ENCODE results near the gene NHSL2. TPM values are rescaled to one million over a fixed set of nuclear protein-coding genes. Genes with fewer than 3 reads are reported as not detected.

The NHSL2 gene
- total RNA-seq, 1 experiment from 2014 or later: 0.58 TPM

GRCh38 chrX:71941776-71942175, 31.1 kb downstream of the NHSL2 start:
- ChIA-PET POLR2A (ENCODE audit: low non-redundant PET) (no interaction called here), CTCF (no interaction called here)
- no peaks in the 10 kb centered on the region for H3K27me3 ChIP-seq (replicated peaks; ENCODE audit: insufficient read depth, low read depth, low read length, poor library complexity)
- H3K9me3 ChIP-seq (ENCODE audit: low read depth, low read length, poor library complexity, severe bottlenecking): no peaks in the 10 kb centered on the region
- H3K4me1 ChIP-seq (ENCODE audit: insufficient read depth, low read length, poor library complexity, severe bottlenecking): no peaks in the 10 kb centered on the region
- intact Hi-C loops (cut with micrococcal nuclease; ENCODE audit: unreplicated experiment): no loop called here
- no peaks in the 10 kb centered on the region for H3K36me3 ChIP-seq (ENCODE audit: insufficient read depth, low read length, poor library complexity, severe bottlenecking)
- BruUV-seq (replicated peaks): no TSS peak
- TF ChIP-seq, protein P1, sequence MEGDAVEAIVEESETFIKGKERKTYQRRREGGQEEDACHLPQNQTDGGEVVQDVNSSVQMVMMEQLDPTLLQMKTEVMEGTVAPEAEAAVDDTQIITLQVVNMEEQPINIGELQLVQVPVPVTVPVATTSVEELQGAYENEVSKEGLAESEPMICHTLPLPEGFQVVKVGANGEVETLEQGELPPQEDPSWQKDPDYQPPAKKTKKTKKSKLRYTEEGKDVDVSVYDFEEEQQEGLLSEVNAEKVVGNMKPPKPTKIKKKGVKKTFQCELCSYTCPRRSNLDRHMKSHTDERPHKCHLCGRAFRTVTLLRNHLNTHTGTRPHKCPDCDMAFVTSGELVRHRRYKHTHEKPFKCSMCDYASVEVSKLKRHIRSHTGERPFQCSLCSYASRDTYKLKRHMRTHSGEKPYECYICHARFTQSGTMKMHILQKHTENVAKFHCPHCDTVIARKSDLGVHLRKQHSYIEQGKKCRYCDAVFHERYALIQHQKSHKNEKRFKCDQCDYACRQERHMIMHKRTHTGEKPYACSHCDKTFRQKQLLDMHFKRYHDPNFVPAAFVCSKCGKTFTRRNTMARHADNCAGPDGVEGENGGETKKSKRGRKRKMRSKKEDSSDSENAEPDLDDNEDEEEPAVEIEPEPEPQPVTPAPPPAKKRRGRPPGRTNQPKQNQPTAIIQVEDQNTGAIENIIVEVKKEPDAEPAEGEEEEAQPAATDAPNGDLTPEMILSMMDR (conservative IDR thresholded peaks at IDR 0.05; ENCODE audit: low read depth, low read length): no peak
- no peak for TF ChIP-seq EZH2 (IDR thresholded peaks at IDR 0.05; ENCODE audit: borderline replicate concordance, low read depth, low read length, poor library complexity, severe bottlenecking)
- H3K27ac ChIP-seq (ENCODE audit: low read depth, low read length, poor library complexity, severe bottlenecking): no peak overlapping the region
- peak; percentile 19 for DNase-seq (ENCODE audit: low spot score)
- H3K4me3 ChIP-seq (ENCODE audit: low read depth, low read length, poor library complexity, severe bottlenecking): no peak overlapping the region

DNA sequence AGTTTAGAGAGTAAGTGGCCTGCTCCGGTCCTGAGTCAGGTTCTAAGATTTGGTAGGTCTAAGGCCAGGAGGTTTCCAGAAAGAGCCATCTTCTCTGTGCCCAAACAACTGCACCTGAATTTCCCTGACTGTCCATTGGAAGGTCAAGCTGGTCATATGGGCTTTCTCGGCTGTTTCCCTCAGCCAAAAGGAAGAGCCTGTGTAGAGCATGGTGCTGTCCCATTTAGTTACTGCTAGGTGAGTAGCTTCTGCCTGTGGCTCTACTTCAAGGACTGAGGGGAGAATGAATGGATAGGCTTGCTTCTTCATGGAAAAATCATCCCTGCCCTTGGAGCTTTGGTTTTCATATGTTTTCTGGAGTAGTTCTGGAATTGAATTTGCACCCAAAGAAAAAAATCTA, 33.7 kb downstream of the NHSL2 start:
- BruUV-seq (replicated peaks): no TSS peak
- Histone ChIP-seq H3K36me3 (ENCODE audit: insufficient read depth, low read length, poor library complexity, severe bottlenecking) (no peaks in the 10 kb centered on the region), H3K27ac (ENCODE audit: low read depth, low read length, poor library complexity, severe bottlenecking) (no peak overlapping the region), H3K27me3 (replicated peaks; ENCODE audit: insufficient read depth, low read depth, low read length, poor library complexity) (no peaks in the 10 kb centered on the region), H3K4me3 (ENCODE audit: low read depth, low read length, poor library complexity, severe bottlenecking) (no peak overlapping the region), H3K9me3 (ENCODE audit: low read depth, low read length, poor library complexity, severe bottlenecking) (no peaks in the 10 kb centered on the region), H3K4me1 (ENCODE audit: insufficient read depth, low read length, poor library complexity, severe bottlenecking) (no peaks in the 10 kb centered on the region)
- ChIA-PET POLR2A (ENCODE audit: low non-redundant PET) (no interaction called here), CTCF (no interaction called here)
- no peak for TF ChIP-seq EZH2 (IDR thresholded peaks at IDR 0.05; ENCODE audit: borderline replicate concordance, low read depth, low read length, poor library complexity, severe bottlenecking)
- TF ChIP-seq, protein P1 (conservative IDR thresholded peaks at IDR 0.05; ENCODE audit: low read depth, low read length): no peak
- no peak for DNase-seq (ENCODE audit: low spot score)
- intact Hi-C loops (cut with micrococcal nuclease; ENCODE audit: unreplicated experiment): no loop called here

DNA sequence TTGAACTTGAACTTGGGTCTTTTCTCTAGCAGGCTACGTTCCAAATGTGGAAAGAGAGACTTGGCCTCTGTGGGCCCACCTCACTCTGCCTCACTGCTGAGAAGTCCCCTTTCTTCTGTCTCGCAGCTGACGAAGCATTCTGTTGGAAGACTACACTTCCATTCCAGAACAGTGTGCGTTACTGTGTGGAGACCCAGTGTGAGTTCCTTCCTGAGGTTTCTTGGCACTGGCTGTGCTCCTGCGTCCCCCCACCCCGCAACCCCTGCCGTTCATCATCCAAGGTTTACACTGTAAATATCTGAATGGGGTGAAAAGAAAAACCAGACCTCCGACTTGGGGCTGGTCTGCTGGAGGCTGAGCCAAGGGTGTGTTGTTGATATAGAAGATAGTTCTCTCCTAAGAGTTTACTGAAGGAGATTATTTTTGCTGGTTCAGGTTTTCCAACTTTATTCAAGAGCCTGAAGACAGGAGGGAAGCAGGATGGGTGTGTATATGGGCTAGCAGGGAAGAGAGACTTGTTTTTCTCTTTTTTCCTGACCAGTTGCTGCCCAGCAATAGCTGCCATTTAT, 34.7 kb downstream of the NHSL2 start:
- intact Hi-C loops (cut with micrococcal nuclease; ENCODE audit: unreplicated experiment): no loop called here
- H3K4me3 ChIP-seq (ENCODE audit: low read depth, low read length, poor library complexity, severe bottlenecking): no peak overlapping the region
- TF ChIP-seq, protein P1 (conservative IDR thresholded peaks at IDR 0.05; ENCODE audit: low read depth, low read length): no peak
- TF ChIP-seq EZH2 (IDR thresholded peaks at IDR 0.05; ENCODE audit: borderline replicate concordance, low read depth, low read length, poor library complexity, severe bottlenecking): no peak
- H3K36me3 ChIP-seq (ENCODE audit: insufficient read depth, low read length, poor library complexity, severe bottlenecking): no peaks in the 10 kb centered on the region
- H3K4me1 ChIP-seq (ENCODE audit: insufficient read depth, low read length, poor library complexity, severe bottlenecking): no peaks in the 10 kb centered on the region
- ChIA-PET CTCF (no interaction called here), POLR2A (ENCODE audit: low non-redundant PET) (no interaction called here)
- no TSS peak for BruUV-seq (replicated peaks)
- DNase-seq (ENCODE audit: low spot score): no peak
- H3K27ac ChIP-seq (ENCODE audit: low read depth, low read length, poor library complexity, severe bottlenecking): no peak overlapping the region
- H3K27me3 ChIP-seq (replicated peaks; ENCODE audit: insufficient read depth, low read depth, low read length, poor library complexity): peaks cover 4% of the 10 kb centered on the region
- no peaks in the 10 kb centered on the region for H3K9me3 ChIP-seq (ENCODE audit: low read depth, low read length, poor library complexity, severe bottlenecking)

All from A673 (cell line).